SU-DHL-6 (cell line): Measurements from ENCODE around the gene CPNE5.

Experiments used
- H2AFZ ChIP-seq: fragments of 200-600 bp; sonication (generic); 2 replicates; pipeline ENCODE4 v1.6.1; 2014; ENCODE audit warnings: low read depth, mild to moderate bottlenecking, moderate library complexity, mixed read lengths, antibody characterized with exemption, low read length; ENCODE audit not compliant: severe bottlenecking
- H3F3A ChIP-seq: fragments of 200-600 bp; shearing (Covaris generic); 2 replicates; pipeline ENCODE4 v1.6.0; 2016; ENCODE audit warnings: antibody characterized with exemption, mild to moderate bottlenecking; ENCODE audit not compliant: insufficient read depth
- H3K27ac ChIP-seq: fragments of 200-600 bp; sonication (generic); 2 replicates; pipeline ENCODE4 v1.5.1; 2016; ENCODE audit warnings: low read depth, mild to moderate bottlenecking, low read length, moderate library complexity, mixed read lengths
- H3K27me3 ChIP-seq: fragments of 200-600 bp; sonication (generic), shearing (Covaris generic); 2 replicates; pipeline ENCODE4 v1.6.0; 2014; ENCODE audit warnings: mild to moderate bottlenecking, low read length
- H3K36me3 ChIP-seq: fragments of 200-600 bp; sonication (generic); 2 replicates; pipeline ENCODE4 v1.6.1; 2014; ENCODE audit warnings: mild to moderate bottlenecking, low read length, mixed read lengths
- H3K4me2 ChIP-seq: fragments of 300-600, 200-600 bp; shearing (Covaris generic), sonication (generic); 2 replicates; pipeline ENCODE4 v1.6.0; 2014; ENCODE audit warnings: low read length, low read depth, mild to moderate bottlenecking; ENCODE audit not compliant: poor library complexity, severe bottlenecking
- H3K4me3 ChIP-seq: fragments of 200-600 bp; sonication (generic); 2 replicates; pipeline ENCODE4 v1.5.1; 2014; ENCODE audit warnings: antibody characterized with exemption, low read length, mild to moderate bottlenecking, mixed read lengths; ENCODE audit not compliant: insufficient read depth, poor library complexity, severe bottlenecking
- H3K79me2 ChIP-seq: fragments of 200-600 bp; sonication (generic); 2 replicates; pipeline ENCODE4 v1.6.1; 2014; ENCODE audit warnings: mild to moderate bottlenecking, low read length, moderate library complexity; ENCODE audit not compliant: insufficient read depth
- H3K9ac ChIP-seq: fragments of 200-600 bp; sonication (generic); 2 replicates; pipeline ENCODE4 v1.7.0; 2014; ENCODE audit warnings: mild to moderate bottlenecking, low read length
- H3K9me2 ChIP-seq: fragments of 200-600 bp; sonication (generic); replicated peaks from 2 replicates; pipeline ENCODE4 v1.6.1; 2014; ENCODE audit warnings: low read length; ENCODE audit not compliant: insufficient read depth
- H3K9me3 ChIP-seq: fragments of 200-600 bp; sonication (generic); 2 replicates; pipeline ENCODE4 v1.6.1; 2014; ENCODE audit warnings: low read length, mixed read lengths; ENCODE audit not compliant: insufficient read depth
- H4K20me1 ChIP-seq: fragments of 200-600 bp; sonication (generic); 2 replicates; pipeline ENCODE4 v1.6.1; 2014; ENCODE audit warnings: low read depth, mild to moderate bottlenecking, antibody characterized with exemption, low read length, moderate library complexity, mixed read lengths
- EZH2phosphoT487 ChIP-seq: fragments of 200-600 bp; sonication (generic), shearing (Covaris generic); conservative IDR thresholded peaks from 2 replicates; pipeline ENCODE4 v1.6.1; 2018; ENCODE audit warnings: mild to moderate bottlenecking, antibody characterized with exemption, low read length, moderate library complexity, mixed read lengths
- TF ChIP-seq, protein P1 (sequence below): fragments of 200-600 bp; sonication (generic); IDR thresholded peaks from one replicate; pipeline ENCODE4 v1.5.1; 2017; ENCODE audit warnings: antibody characterized with exemption, mild to moderate bottlenecking, low read length, moderate library complexity; ENCODE audit not compliant: insufficient read depth, poor library complexity, severe bottlenecking

Gene CPNE5

DNA sequence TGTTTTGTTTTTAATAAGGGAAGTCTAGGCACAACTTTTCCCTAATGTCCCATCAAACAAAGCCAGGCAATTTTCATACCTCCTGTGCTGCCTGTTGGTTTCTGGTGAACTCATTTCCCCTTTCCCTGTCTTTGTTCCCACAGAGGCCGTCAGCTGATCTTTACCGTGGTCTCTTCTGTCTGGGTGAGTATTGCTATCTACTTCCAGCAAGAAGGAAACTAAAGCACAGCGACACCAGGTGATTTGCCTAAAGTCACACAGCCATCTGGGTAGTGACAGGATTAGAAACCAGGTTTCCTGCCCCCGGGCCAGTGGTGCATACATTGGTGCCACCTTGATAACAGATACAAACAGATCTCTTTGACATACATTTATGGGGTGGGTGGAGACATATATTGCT, 82.0 kb downstream of the CPNE5 start:
- Histone ChIP-seq H3K27me3 (no peaks in the 10 kb centered on the region), H3K27ac (peak overlapping the region; percentile 76), H3K79me2 (no peaks in the 10 kb centered on the region), H3K9ac (peak overlapping the region; percentile 52), H3K4me3 (peak overlapping the region; percentile 51), H3K36me3 (no peaks in the 10 kb centered on the region), H3K9me3 (no peaks in the 10 kb centered on the region), H3K9me2 (no peaks in the 10 kb centered on the region), H3K4me2 (peak overlapping the region; percentile 65), H2AFZ (peak overlapping the region; percentile 4), H4K20me1 (no peaks in the 10 kb centered on the region), H3F3A (peaks cover 47% of the 10 kb centered on the region)
- TF ChIP-seq EZH2phosphoT487: no peak
- TF ChIP-seq, protein P1, sequence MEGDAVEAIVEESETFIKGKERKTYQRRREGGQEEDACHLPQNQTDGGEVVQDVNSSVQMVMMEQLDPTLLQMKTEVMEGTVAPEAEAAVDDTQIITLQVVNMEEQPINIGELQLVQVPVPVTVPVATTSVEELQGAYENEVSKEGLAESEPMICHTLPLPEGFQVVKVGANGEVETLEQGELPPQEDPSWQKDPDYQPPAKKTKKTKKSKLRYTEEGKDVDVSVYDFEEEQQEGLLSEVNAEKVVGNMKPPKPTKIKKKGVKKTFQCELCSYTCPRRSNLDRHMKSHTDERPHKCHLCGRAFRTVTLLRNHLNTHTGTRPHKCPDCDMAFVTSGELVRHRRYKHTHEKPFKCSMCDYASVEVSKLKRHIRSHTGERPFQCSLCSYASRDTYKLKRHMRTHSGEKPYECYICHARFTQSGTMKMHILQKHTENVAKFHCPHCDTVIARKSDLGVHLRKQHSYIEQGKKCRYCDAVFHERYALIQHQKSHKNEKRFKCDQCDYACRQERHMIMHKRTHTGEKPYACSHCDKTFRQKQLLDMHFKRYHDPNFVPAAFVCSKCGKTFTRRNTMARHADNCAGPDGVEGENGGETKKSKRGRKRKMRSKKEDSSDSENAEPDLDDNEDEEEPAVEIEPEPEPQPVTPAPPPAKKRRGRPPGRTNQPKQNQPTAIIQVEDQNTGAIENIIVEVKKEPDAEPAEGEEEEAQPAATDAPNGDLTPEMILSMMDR: peak; percentile 47

DNA sequence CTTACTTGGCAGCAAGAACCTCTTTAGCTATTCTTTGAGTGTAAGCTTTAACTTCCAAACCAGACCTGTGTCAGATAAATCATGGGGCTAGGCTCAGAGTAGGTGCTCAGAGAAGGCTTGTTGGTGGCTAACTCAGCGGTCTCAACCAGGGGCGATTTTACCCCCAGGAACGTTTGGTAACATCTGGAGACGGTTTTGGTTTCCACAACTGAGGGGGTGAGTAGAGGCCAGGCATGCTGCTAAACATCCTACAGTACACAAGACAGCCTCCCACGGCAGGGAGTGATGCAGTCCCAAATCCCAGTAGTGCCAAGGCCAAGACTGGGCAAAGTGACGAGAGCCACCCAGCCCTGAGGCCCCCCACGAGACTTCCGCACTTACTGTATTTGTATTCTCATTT, 82.5 kb downstream of the CPNE5 start:
- H3K27ac ChIP-seq: peak overlapping the region; percentile 76
- H2AFZ ChIP-seq: peak overlapping the region; percentile 4
- H3K27me3 ChIP-seq: no peaks in the 10 kb centered on the region
- H3K79me2 ChIP-seq: no peaks in the 10 kb centered on the region
- no peaks in the 10 kb centered on the region for H4K20me1 ChIP-seq
- H3K4me3 ChIP-seq: peak overlapping the region; percentile 51
- H3K9me2 ChIP-seq: no peaks in the 10 kb centered on the region
- no peaks in the 10 kb centered on the region for H3K36me3 ChIP-seq
- no peaks in the 10 kb centered on the region for H3K9me3 ChIP-seq
- TF ChIP-seq, protein P1: no peak
- TF ChIP-seq EZH2phosphoT487: no peak
- H3K4me2 ChIP-seq: peak overlapping the region; percentile 65
- H3K9ac ChIP-seq: peak overlapping the region; percentile 52
- H3F3A ChIP-seq: peaks cover 47% of the 10 kb centered on the region

DNA sequence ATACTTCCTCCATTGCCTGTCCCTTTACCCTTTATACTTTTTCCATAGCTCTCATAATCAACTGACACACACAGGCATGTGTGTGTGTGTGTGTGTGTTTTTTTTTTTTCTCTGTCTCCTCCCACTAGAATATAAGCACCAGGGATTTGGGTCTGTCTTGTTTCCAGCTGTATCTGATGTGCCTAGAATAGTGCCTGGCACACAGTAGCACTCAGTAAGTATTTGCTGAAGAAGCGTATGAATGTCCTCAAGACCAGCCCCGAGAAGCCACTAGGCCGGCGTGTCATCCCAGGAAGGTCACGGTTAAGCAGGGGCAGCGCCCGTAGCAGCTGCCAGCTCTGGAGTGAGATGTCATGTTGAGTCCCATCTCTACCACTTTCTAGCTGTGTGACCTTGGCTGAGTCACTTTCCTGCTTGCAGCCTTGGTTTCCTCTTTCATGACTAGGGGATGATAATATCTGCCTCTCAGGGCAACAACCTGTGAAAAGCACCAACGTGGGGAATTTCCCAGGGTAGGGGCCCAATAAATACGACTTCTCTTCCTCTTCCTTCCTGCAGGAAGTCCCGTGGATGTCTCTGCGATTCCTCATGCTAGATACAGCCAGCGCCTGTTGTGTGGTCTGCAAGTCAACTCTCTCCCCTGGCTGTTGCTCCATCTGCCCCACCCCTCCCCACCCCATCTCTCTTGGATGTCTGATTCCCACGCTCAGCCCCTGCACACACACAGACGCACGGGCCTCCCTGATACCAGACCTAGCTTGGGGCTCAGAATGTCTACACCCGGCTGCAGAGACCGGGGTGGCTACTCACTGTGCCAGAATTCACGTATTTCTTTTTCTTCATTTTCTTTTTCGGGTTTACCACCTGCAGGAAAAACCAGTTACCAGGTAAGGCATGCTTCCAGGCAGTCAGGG, 83.6 kb downstream of the CPNE5 start:
- Histone ChIP-seq H4K20me1 (no peaks in the 10 kb centered on the region), H3K9ac (peak overlapping the region; percentile 52), H3K36me3 (no peaks in the 10 kb centered on the region), H3K27me3 (no peaks in the 10 kb centered on the region), H3F3A (peaks cover 47% of the 10 kb centered on the region), H3K9me2 (no peaks in the 10 kb centered on the region), H2AFZ (peak overlapping the region; percentile 4), H3K79me2 (no peaks in the 10 kb centered on the region), H3K9me3 (no peaks in the 10 kb centered on the region), H3K4me3 (peak overlapping the region; percentile 51), H3K4me2 (peak overlapping the region; percentile 65), H3K27ac (peak overlapping the region; percentile 76)
- no peak for TF ChIP-seq EZH2phosphoT487
- TF ChIP-seq, protein P1: no peak
